Measurements from ENCODE around the gene SPNS2.

DNA sequence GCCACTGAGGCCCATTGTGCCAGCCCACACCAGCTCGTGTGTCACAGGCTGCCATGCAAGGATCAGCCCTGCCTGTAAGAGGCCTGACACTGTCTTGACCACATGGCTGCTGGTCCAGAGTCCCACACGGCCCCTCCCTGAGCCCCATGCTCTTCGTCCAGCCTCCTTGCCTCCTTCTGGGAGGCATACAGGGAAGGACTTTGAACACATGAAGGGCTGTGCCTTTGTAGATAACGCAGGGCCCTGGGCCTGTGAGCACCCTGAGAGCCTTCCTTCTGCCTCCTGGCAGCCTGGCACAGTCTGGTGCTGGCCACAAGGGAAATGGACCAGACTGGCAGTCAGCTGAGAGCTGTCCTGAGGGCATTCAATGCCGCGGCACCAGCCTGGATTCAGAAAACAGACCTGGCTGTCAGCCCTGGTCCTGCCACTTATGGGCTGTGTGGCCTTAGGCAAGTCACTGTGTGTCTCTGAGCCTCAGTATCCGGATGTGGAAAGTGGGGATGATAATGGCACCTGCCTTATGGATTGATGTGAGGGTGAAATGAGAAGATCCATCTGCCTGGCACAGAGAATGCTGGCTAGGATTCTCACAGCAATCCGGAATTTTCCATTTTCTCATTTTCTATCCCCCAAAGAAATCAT, 19.2 kb upstream of the SPNS2 start:
- TF ChIP-seq POLR2A (IDR thresholded peaks at IDR 0.05; ENCODE audit: borderline replicate concordance, extremely low read depth, insufficient read depth, insufficient read length) = no peak
- TF ChIP-seq EZH2phosphoT487 (IDR thresholded peaks at IDR 0.05; ENCODE audit: borderline replicate concordance) = no peak
- TF ChIP-seq EZH2 (IDR thresholded peaks at IDR 0.05) = no peak
- TF ChIP-seq, protein P1, sequence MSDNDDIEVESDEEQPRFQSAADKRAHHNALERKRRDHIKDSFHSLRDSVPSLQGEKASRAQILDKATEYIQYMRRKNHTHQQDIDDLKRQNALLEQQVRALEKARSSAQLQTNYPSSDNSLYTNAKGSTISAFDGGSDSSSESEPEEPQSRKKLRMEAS (IDR thresholded peaks at IDR 0.05) = no peak
- TF ChIP-seq CEBPB (IDR thresholded peaks at IDR 0.05; ENCODE audit: low read depth) = no peak
- TF ChIP-seq, protein P2, sequence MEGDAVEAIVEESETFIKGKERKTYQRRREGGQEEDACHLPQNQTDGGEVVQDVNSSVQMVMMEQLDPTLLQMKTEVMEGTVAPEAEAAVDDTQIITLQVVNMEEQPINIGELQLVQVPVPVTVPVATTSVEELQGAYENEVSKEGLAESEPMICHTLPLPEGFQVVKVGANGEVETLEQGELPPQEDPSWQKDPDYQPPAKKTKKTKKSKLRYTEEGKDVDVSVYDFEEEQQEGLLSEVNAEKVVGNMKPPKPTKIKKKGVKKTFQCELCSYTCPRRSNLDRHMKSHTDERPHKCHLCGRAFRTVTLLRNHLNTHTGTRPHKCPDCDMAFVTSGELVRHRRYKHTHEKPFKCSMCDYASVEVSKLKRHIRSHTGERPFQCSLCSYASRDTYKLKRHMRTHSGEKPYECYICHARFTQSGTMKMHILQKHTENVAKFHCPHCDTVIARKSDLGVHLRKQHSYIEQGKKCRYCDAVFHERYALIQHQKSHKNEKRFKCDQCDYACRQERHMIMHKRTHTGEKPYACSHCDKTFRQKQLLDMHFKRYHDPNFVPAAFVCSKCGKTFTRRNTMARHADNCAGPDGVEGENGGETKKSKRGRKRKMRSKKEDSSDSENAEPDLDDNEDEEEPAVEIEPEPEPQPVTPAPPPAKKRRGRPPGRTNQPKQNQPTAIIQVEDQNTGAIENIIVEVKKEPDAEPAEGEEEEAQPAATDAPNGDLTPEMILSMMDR (IDR thresholded peaks at IDR 0.05 in 2 of 3, conservative IDR thresholded peaks at IDR 0.05 in 1 of 3; ENCODE audit: borderline replicate concordance in 1 of 3, insufficient read depth in 1 of 3, low read depth in 2 of 3, low read length in 2 of 3) = no peak
- no peak for TF ChIP-seq YY1 (IDR thresholded peaks at IDR 0.05; ENCODE audit: extremely low read depth, insufficient replicate concordance, low read depth, low read length)

Data from HCT116 (cell line).